HCT116 (cell line): Measurements from ENCODE around the gene RANBP17. TPM values are rescaled to one million over a fixed set of nuclear protein-coding genes. Genes with fewer than 3 reads are reported as not detected.

Source experiments
- ATAC-seq: fragments of 200-7000 bp; cut with Tn5 transposase; 2 replicates; pipeline ENCODE4 v1.9.1; 2020; ENCODE audit warnings: mild to moderate bottlenecking, moderate library complexity
- BruUV-seq: library from RNA; stranded (reverse); fragments of 400-500 nt; replicated peaks from 2 replicates; lab custom pipeline; 2021; lab: Mats Ljungman, UMichigan
- CTCF ChIA-PET: fragments of 300-600 bp; sonication (Branson Sonifier 250); formaldehyde crosslinking; loops from one replicate; lab custom pipeline; 2021; ENCODE audit warnings: antibody characterized with exemption; lab: Charles Lee
- POLR2A ChIA-PET: fragments of 300-600, 350-600 bp; sonication (Branson Sonifier 250); formaldehyde crosslinking; loops from one replicate; lab custom pipeline; 2021; ENCODE audit warnings: antibody characterized with exemption; lab: Charles Lee
- RAD21 ChIA-PET, 2 experiments: fragments of 300-600 bp; sonication (Branson Sonifier 250); formaldehyde crosslinking; loops; one replicate each; lab custom pipeline; 2023; ENCODE audit warnings: low total read pairs in 2 of 2; ENCODE audit not compliant: uncharacterized antibody in 2 of 2, unreplicated experiment in 2 of 2, low non-redundant PET in 1 of 2; lab: Charles Lee
- DNase-seq: peaks from one replicate; pipeline ENCODE4 v3.0.0-alpha.2; 2010; ENCODE audit warnings: low read depth, low spot score
- H2AFZ ChIP-seq: fragments of 200-600 bp; shearing (Covaris generic), sonication (generic); 2 replicates; pipeline ENCODE4 v1.6.1; 2017; ENCODE audit warnings: low read depth, mixed run types, mixed read lengths, antibody characterized with exemption, low read length; ENCODE audit not compliant: poor library complexity, severe bottlenecking
- H3K27ac ChIP-seq: 2 replicates; pipeline ENCODE4 v1.5.1; 2012; ENCODE audit warnings: low read depth, low read length
- H3K27me3 ChIP-seq: fragments of 200-600 bp; sonication (generic); 2 replicates; pipeline ENCODE4 v1.6.1; 2016; ENCODE audit warnings: mixed run types, low read length, mixed read lengths; ENCODE audit not compliant: insufficient read depth
- H3K36me3 ChIP-seq, 2 experiments: fragments of 200-500 bp in 1 of 2; fragments of 200-600 bp in 1 of 2; sonication (Bioruptor generic) in 1 of 2; sonication (generic) in 1 of 2; 2 replicates each; pipeline versions ENCODE4 v1.5.1 to v1.6.1; 2014 to 2016; ENCODE audit warnings: low read length in 2 of 2, inconsistent platforms in 1 of 2, mixed read lengths in 1 of 2, mixed run types in 1 of 2; ENCODE audit not compliant: insufficient read depth in 2 of 2, control insufficient read depth in 1 of 2
- H3K4me1 ChIP-seq, 2 experiments: fragments of 200-600 bp in 1 of 2; sonication (generic) in 1 of 2; 2 replicates each; pipeline versions ENCODE4 v1.5.1 to v1.6.1; 2012 to 2017; ENCODE audit warnings: low read length in 2 of 2, inconsistent platforms in 1 of 2, mild to moderate bottlenecking in 1 of 2, mixed read lengths in 1 of 2, mixed run types in 1 of 2, moderate library complexity in 1 of 2; ENCODE audit not compliant: insufficient read depth in 2 of 2, control insufficient read depth in 1 of 2
- H3K4me2 ChIP-seq: fragments of 200-600 bp; sonication (generic); 2 replicates; pipeline ENCODE4 v1.6.1; 2017; ENCODE audit warnings: mixed run types, low read length, mixed read lengths
- H3K4me3 ChIP-seq, 2 experiments: fragments of 200-600 bp in 1 of 2; sonication (generic) in 1 of 2; replicated peaks in 1 of 2; 2 replicates each; pipeline ENCODE4 v1.5.1; 2011 to 2016; ENCODE audit warnings: low read length in 2 of 2, control low read depth in 1 of 2, low read depth in 1 of 2, mild to moderate bottlenecking in 1 of 2, mixed read lengths in 1 of 2, mixed run types in 1 of 2
- H3K79me2 ChIP-seq: fragments of 200-600 bp; sonication (generic); 2 replicates; pipeline ENCODE4 v1.6.1; 2017; ENCODE audit warnings: mild to moderate bottlenecking, mixed run types, low read length, moderate library complexity, mixed read lengths; ENCODE audit not compliant: insufficient read depth
- H3K9ac ChIP-seq: fragments of 200-600 bp; sonication (generic); 2 replicates; pipeline ENCODE4 v1.6.1; 2016; ENCODE audit warnings: low read length, mixed read lengths
- H3K9me2 ChIP-seq: fragments of 200-600 bp; sonication (generic), shearing (Covaris generic); 2 replicates; pipeline ENCODE4 v1.6.1; 2017; ENCODE audit warnings: mixed run types, mild to moderate bottlenecking, moderate library complexity; ENCODE audit not compliant: insufficient read depth
- H3K9me3 ChIP-seq, 2 experiments: fragments of 200-500 bp in 1 of 2; fragments of 200-600 bp in 1 of 2; sonication (Bioruptor generic) in 1 of 2; sonication (generic) in 1 of 2; 2 replicates each; pipeline ENCODE4 v1.6.1; 2014 to 2017; ENCODE audit warnings: low read length in 2 of 2, mixed read lengths in 2 of 2, inconsistent platforms in 1 of 2, low read depth in 1 of 2, mild to moderate bottlenecking in 1 of 2, mixed run types in 1 of 2, moderate library complexity in 1 of 2; ENCODE audit not compliant: control insufficient read depth in 1 of 2, insufficient read depth in 1 of 2
- H4K20me1 ChIP-seq: fragments of 200-600 bp; sonication (generic), shearing (Covaris generic); 2 replicates; pipeline ENCODE4 v1.6.1; 2017; ENCODE audit warnings: mixed run types, mild to moderate bottlenecking, moderate library complexity; ENCODE audit not compliant: insufficient read depth
- CEBPB ChIP-seq: IDR thresholded peaks from 2 replicates; pipeline ENCODE4 v1.6.1; 2012; ENCODE audit warnings: low read depth
- EZH2phosphoT487 ChIP-seq: fragments of 200-600 bp; IDR thresholded peaks from 2 replicates; pipeline ENCODE4 v1.6.1; 2018; ENCODE audit warnings: antibody characterized with exemption, borderline replicate concordance
- JUND ChIP-seq: IDR thresholded peaks from 2 replicates; pipeline ENCODE4 v1.6.1; 2012
- SIN3A ChIP-seq: IDR thresholded peaks from 2 replicates; pipeline ENCODE4 v1.6.1; 2012; ENCODE audit warnings: low read depth
- SRF ChIP-seq: IDR thresholded peaks from 2 replicates; pipeline ENCODE4 v1.6.1; 2012; ENCODE audit warnings: low read depth
- ZFX ChIP-seq: fragments of 450-650 bp; IDR thresholded peaks from 2 replicates; pipeline ENCODE4 v1.6.1; 2017
- ZNF274 ChIP-seq: fragments of 200-500 bp; sonication (Bioruptor generic); IDR thresholded peaks from 2 replicates; pipeline ENCODE4 v1.6.1; 2014; ENCODE audit warnings: mild to moderate bottlenecking, low read depth, low read length, inconsistent platforms
- intact Hi-C: fragments of 100-400 bp; cut with micrococcal nuclease; formaldehyde crosslinking; loops from 2 replicates; pipeline ENCODE4 v1.10.0; 2022
- total RNA-seq: library from RNA; stranded (reverse); gene quantifications from one replicate; pipeline ENCODE4 v1.2.1, GENCODE V29; 2021; ENCODE audit not compliant: unreplicated experiment
- TF ChIP-seq, protein P1 (sequence below): IDR thresholded peaks from 2 replicates; pipeline ENCODE4 v1.6.1; 2011; ENCODE audit warnings: mild to moderate bottlenecking, low read length, moderate library complexity; ENCODE audit not compliant: insufficient replicate concordance; ENCODE audit errors: extremely low read depth
- TF ChIP-seq, protein P2 (sequence below): IDR thresholded peaks from 2 replicates; pipeline ENCODE4 v1.6.1; 2012; ENCODE audit warnings: low read depth
- TF ChIP-seq, protein P3 (sequence below): IDR thresholded peaks from 2 replicates; pipeline ENCODE4 v1.6.1; 2012

Gene RANBP17
- total RNA-seq, 1 experiment from 2014 or later: 18.2 TPM

DNA sequence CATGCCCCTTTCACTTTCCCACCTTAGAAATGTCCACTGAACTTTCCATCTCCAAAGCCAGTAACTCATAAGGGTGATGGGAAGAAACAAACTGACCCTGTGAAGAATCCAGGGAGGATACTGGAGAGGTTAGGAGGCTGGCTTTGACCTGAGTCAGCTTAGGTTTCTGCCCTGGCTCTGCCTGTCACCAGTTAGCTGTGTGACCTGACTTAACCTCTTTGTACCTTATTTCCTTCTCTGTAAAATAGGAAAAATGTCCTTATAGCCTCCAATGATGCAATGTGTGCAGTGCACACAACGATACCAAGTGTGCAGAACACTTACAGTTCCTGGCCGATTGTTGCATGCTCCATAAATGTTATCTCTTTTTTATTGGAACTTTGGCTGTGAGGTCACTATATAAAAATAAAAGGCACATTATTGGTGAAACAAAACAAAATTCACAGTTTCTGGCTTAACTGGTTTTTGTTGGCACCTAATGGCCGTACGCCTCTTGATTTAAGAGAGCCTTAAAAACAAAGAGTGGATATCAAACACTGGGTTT, 40.5 kb upstream of the RANBP17 start:
- H3K27me3 ChIP-seq: no peaks in the 10 kb centered on the region
- no peak for TF ChIP-seq ZFX
- TF ChIP-seq ZNF274: no peak
- no peak for TF ChIP-seq EZH2phosphoT487
- TF ChIP-seq JUND: no peak
- TF ChIP-seq, protein P1, sequence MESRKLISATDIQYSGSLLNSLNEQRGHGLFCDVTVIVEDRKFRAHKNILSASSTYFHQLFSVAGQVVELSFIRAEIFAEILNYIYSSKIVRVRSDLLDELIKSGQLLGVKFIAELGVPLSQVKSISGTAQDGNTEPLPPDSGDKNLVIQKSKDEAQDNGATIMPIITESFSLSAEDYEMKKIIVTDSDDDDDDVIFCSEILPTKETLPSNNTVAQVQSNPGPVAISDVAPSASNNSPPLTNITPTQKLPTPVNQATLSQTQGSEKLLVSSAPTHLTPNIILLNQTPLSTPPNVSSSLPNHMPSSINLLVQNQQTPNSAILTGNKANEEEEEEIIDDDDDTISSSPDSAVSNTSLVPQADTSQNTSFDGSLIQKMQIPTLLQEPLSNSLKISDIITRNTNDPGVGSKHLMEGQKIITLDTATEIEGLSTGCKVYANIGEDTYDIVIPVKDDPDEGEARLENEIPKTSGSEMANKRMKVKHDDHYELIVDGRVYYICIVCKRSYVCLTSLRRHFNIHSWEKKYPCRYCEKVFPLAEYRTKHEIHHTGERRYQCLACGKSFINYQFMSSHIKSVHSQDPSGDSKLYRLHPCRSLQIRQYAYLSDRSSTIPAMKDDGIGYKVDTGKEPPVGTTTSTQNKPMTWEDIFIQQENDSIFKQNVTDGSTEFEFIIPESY: no peak
- TF ChIP-seq SIN3A: no peak
- no peak for TF ChIP-seq SRF
- TF ChIP-seq, protein P2, sequence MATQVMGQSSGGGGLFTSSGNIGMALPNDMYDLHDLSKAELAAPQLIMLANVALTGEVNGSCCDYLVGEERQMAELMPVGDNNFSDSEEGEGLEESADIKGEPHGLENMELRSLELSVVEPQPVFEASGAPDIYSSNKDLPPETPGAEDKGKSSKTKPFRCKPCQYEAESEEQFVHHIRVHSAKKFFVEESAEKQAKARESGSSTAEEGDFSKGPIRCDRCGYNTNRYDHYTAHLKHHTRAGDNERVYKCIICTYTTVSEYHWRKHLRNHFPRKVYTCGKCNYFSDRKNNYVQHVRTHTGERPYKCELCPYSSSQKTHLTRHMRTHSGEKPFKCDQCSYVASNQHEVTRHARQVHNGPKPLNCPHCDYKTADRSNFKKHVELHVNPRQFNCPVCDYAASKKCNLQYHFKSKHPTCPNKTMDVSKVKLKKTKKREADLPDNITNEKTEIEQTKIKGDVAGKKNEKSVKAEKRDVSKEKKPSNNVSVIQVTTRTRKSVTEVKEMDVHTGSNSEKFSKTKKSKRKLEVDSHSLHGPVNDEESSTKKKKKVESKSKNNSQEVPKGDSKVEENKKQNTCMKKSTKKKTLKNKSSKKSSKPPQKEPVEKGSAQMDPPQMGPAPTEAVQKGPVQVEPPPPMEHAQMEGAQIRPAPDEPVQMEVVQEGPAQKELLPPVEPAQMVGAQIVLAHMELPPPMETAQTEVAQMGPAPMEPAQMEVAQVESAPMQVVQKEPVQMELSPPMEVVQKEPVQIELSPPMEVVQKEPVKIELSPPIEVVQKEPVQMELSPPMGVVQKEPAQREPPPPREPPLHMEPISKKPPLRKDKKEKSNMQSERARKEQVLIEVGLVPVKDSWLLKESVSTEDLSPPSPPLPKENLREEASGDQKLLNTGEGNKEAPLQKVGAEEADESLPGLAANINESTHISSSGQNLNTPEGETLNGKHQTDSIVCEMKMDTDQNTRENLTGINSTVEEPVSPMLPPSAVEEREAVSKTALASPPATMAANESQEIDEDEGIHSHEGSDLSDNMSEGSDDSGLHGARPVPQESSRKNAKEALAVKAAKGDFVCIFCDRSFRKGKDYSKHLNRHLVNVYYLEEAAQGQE: no peak
- TF ChIP-seq, protein P3, sequence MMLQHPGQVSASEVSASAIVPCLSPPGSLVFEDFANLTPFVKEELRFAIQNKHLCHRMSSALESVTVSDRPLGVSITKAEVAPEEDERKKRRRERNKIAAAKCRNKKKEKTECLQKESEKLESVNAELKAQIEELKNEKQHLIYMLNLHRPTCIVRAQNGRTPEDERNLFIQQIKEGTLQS: no peak
- TF ChIP-seq CEBPB: no peak
- H3K4me3 ChIP-seq: no peak overlapping the region
- H3K4me2 ChIP-seq: no peak overlapping the region
- DNase-seq (no peak), ATAC-seq (no peak)
- H3K36me3 ChIP-seq: no peaks in the 10 kb centered on the region
- intact Hi-C loops: no loop called here
- ChIA-PET RAD21 (no interaction called here), CTCF (no interaction called here), POLR2A (interaction anchor here (0.6 kb wide), 1 partner anchor 1950 kb away, joined by 3 read pairs; no protein-coding TSS in a partner anchor)
- no peaks in the 10 kb centered on the region for H3K4me1 ChIP-seq
- no TSS peak for BruUV-seq
- no peaks in the 10 kb centered on the region for H3K9me3 ChIP-seq
- no peaks in the 10 kb centered on the region for H3K79me2 ChIP-seq
- H3K27ac ChIP-seq: no peak overlapping the region
- no peaks in the 10 kb centered on the region for H3K9me2 ChIP-seq
- no peaks in the 10 kb centered on the region for H4K20me1 ChIP-seq
- H2AFZ ChIP-seq: no peak overlapping the region
- H3K9ac ChIP-seq: no peak overlapping the region
